ENCODE measurements around the gene STK26. TPM values are rescaled to one million over a fixed set of nuclear protein-coding genes. Genes with fewer than 3 reads are reported as not detected.

STK26 gene
- total and polyA plus RNA-seq, 2 donors (not counting 3 experiments of a cell fraction or from before 2014, with no cell fraction given) = 0.87 to 3.7 TPM

DNA sequence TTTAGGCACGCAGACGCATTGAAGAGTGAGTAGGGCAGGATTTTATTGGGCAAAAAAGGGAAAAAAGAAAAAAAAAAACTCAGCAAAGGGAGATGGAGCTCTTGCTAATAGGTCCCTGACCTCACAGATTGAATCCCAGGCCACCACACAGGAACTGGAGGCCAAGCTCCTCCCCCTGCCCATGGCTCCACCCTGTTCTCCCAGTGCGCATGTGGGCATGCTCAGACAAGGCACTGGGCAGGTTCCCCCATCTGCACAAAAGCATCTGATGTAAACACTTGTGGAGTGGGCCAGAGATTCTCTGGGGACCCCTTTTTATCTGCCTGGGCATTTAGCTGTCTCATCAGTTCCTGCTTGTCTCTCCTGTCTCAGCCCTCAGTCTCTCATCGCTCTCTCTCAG lies 95.3 kb downstream of the STK26 start:
- ChIA-PET CTCF (no interaction called here), POLR2A (no interaction called here)
- FAIRE-seq = no peak
- Histone ChIP-seq H3K9me3 (replicated peaks; ENCODE audit: control insufficient read depth, insufficient read depth, low read length) (no peaks in the 10 kb centered on the region), H3K27ac (ENCODE audit: insufficient read depth, low read depth, low read length) (no peak overlapping the region), H4K20me1 (replicated peaks; ENCODE audit: control insufficient read depth, extremely low read depth, insufficient read depth, low read length) (no peaks in the 10 kb centered on the region), H3K79me2 (ENCODE audit: control insufficient read depth, insufficient read depth, low read length) (no peaks in the 10 kb centered on the region), H3K9me1 (replicated peaks; ENCODE audit: control insufficient read depth, extremely low read depth, insufficient read depth, low read length) (no peaks in the 10 kb centered on the region), H2AFZ (ENCODE audit: low read depth, low read length) (no peak overlapping the region), H3K9ac (replicated peaks; ENCODE audit: extremely low read depth, insufficient read depth, low read length) (no peak overlapping the region), H3K27me3 (ENCODE audit: control insufficient read depth in 2 of 2, insufficient read depth in 2 of 2, low read length in 2 of 2) (no peaks in the 10 kb centered on the region), H3K4me2 (ENCODE audit: insufficient read depth, low read length) (no peak overlapping the region), H3K36me3 (ENCODE audit: control insufficient read depth in 2 of 2, extremely low read depth in 1 of 2, insufficient read depth in 2 of 2, low read length in 2 of 2) (no peaks in the 10 kb centered on the region), H3K4me3 (replicated peaks in 1 of 3; ENCODE audit: insufficient read depth in 1 of 3, low read depth in 1 of 3, low read length in 3 of 3) (no peak overlapping the region), H3K4me1 (ENCODE audit: control insufficient read depth, extremely low read depth, insufficient read depth, low read length) (no peaks in the 10 kb centered on the region)
- no TSS peak for BruUV-seq (replicated peaks)
- dilution Hi-C loops (cut with MboI; ENCODE audit: extremely low pct_ligation_motif_present, low sequenced_read_pairs) (no loop called here), intact Hi-C loops (cut with micrococcal nuclease) (no loop called here)
- no peak for DNase-seq (ENCODE audit: low read depth, low spot score)
- TF ChIP-seq POLR2AphosphoS5 (IDR thresholded peaks at IDR 0.05; ENCODE audit: insufficient read depth, low read depth, low read length) (no peak), FOS (IDR thresholded peaks at IDR 0.05; ENCODE audit: borderline replicate concordance, insufficient read depth, low read length) (no peak), POLR2A (IDR thresholded peaks at IDR 0.05; ENCODE audit: low read depth, low read length) (no peak), JUN (IDR thresholded peaks at IDR 0.05; ENCODE audit: borderline replicate concordance, insufficient read depth, insufficient read length, low read depth) (no peak), GATA2 (IDR thresholded peaks at IDR 0.05; ENCODE audit: insufficient read depth, insufficient read length, low read depth, low read length) (no peak)

DNA sequence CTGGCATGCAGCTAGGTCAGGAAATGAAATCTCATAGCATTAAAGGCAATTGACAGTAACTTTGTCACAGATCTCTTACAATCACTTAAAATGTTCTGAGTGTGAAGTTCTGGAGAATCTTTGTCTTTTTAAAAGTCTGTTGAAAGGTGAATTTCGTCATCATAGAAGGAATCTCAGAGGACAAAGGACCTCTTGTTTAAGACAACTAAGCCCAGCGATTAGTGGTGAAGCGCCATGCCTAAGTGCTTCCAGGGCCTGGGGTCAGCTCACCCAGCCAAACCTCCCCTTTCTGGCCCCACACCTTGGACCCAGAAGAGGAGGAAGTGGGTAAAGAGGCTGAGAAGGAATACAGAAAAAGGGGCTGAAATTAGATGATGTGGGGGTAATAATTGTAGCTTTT lies 96.2 kb downstream of the STK26 start:
- H3K4me1 ChIP-seq (ENCODE audit: control insufficient read depth, extremely low read depth, insufficient read depth, low read length) = no peaks in the 10 kb centered on the region
- ChIA-PET POLR2A (no interaction called here), CTCF (interaction anchor here (1.4 kb wide), 1 partner anchor 9 kb away, joined by 3 read pairs; the partner anchor contains the start of gene FRMD7)
- BruUV-seq (replicated peaks) = no TSS peak
- H3K4me2 ChIP-seq (ENCODE audit: insufficient read depth, low read length) = no peak overlapping the region
- no peak overlapping the region for H3K27ac ChIP-seq (ENCODE audit: insufficient read depth, low read depth, low read length)
- H3K36me3 ChIP-seq (ENCODE audit: control insufficient read depth in 2 of 2, extremely low read depth in 1 of 2, insufficient read depth in 2 of 2, low read length in 2 of 2) = no peaks in the 10 kb centered on the region
- no peaks in the 10 kb centered on the region for H3K79me2 ChIP-seq (ENCODE audit: control insufficient read depth, insufficient read depth, low read length)
- no peak overlapping the region for H3K9ac ChIP-seq (replicated peaks; ENCODE audit: extremely low read depth, insufficient read depth, low read length)
- DNase-seq (ENCODE audit: low read depth, low spot score) (no peak), FAIRE-seq (no peak)
- H3K27me3 ChIP-seq (ENCODE audit: control insufficient read depth in 2 of 2, insufficient read depth in 2 of 2, low read length in 2 of 2) = no peaks in the 10 kb centered on the region
- H3K4me3 ChIP-seq (replicated peaks in 1 of 3; ENCODE audit: insufficient read depth in 1 of 3, low read depth in 1 of 3, low read length in 3 of 3) = no peak overlapping the region
- dilution Hi-C loops (cut with MboI; ENCODE audit: extremely low pct_ligation_motif_present, low sequenced_read_pairs) (no loop called here), intact Hi-C loops (cut with micrococcal nuclease) (no loop called here)
- H3K9me1 ChIP-seq (replicated peaks; ENCODE audit: control insufficient read depth, extremely low read depth, insufficient read depth, low read length) = no peaks in the 10 kb centered on the region
- H3K9me3 ChIP-seq (replicated peaks; ENCODE audit: control insufficient read depth, insufficient read depth, low read length) = no peaks in the 10 kb centered on the region
- H2AFZ ChIP-seq (ENCODE audit: low read depth, low read length) = no peak overlapping the region
- no peaks in the 10 kb centered on the region for H4K20me1 ChIP-seq (replicated peaks; ENCODE audit: control insufficient read depth, extremely low read depth, insufficient read depth, low read length)
- no peak for TF ChIP-seq POLR2AphosphoS5 (IDR thresholded peaks at IDR 0.05; ENCODE audit: insufficient read depth, low read depth, low read length)
- no peak for TF ChIP-seq JUN (IDR thresholded peaks at IDR 0.05; ENCODE audit: borderline replicate concordance, insufficient read depth, insufficient read length, low read depth)
- TF ChIP-seq, protein P1, sequence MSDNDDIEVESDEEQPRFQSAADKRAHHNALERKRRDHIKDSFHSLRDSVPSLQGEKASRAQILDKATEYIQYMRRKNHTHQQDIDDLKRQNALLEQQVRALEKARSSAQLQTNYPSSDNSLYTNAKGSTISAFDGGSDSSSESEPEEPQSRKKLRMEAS (IDR thresholded peaks at IDR 0.05; ENCODE audit: insufficient read depth, insufficient read length) = no peak
- TF ChIP-seq GATA2 (IDR thresholded peaks at IDR 0.05; ENCODE audit: insufficient read depth, insufficient read length, low read depth, low read length) = no peak
- no peak for TF ChIP-seq POLR2A (IDR thresholded peaks at IDR 0.05; ENCODE audit: low read depth, low read length)
- TF ChIP-seq EZH2 (IDR thresholded peaks at IDR 0.05; ENCODE audit: borderline replicate concordance, low read depth, low read length, severe bottlenecking) = no peak
- no peak for TF ChIP-seq FOS (IDR thresholded peaks at IDR 0.05; ENCODE audit: borderline replicate concordance, insufficient read depth, low read length)

All from endothelial cell of umbilical vein (primary cell).